AG04449 (cell line): ENCODE results near the gene ETV5.
"Not testable (repeated sequence)": the region's sequence is repeated elsewhere in the genome, so short reads cannot be mapped to it uniquely, and the experiment has no call there.

Experiments
- CTCF ChIA-PET: fragments of 350-600 bp; formaldehyde crosslinking; extraction: SDS; loops from one replicate; lab custom pipeline; 2021; ENCODE audit warnings: antibody characterized with exemption; lab: Yijun Ruan, JAX
- POLR2A ChIA-PET: fragments of 400-600, 350-600 bp; formaldehyde crosslinking; extraction: SDS; loops from one replicate; lab custom pipeline; 2020; ENCODE audit warnings: antibody characterized with exemption, inconsistent platforms; lab: Yijun Ruan, JAX
- DNase-seq: peaks from one replicate; pipeline ENCODE4 v3.0.0-alpha.2; 2010; ENCODE audit warnings: low read depth, low spot score
- H3K4me3 ChIP-seq: 2 replicates; pipeline ENCODE4 v1.5.1; 2011; ENCODE audit warnings: low read depth, mild to moderate bottlenecking, control low read depth, low read length
- CTCF ChIP-seq: IDR thresholded peaks from one replicate; pipeline ENCODE4 v1.5.1; 2011; ENCODE audit warnings: mild to moderate bottlenecking, moderate library complexity, low read length, control low read depth, inconsistent platforms; ENCODE audit not compliant: insufficient read depth; ENCODE audit errors: missing control alignments

Gene ETV5

GRCh38 chr3:186024210-186024609 is 84.7 kb downstream of the ETV5 start:
- ChIA-PET POLR2A (no interaction called here), CTCF (interaction anchor here (0.9 kb wide), 1 partner anchor 81 kb away, joined by 3 read pairs; no protein-coding TSS in a partner anchor)
- no peak for DNase-seq
- H3K4me3 ChIP-seq, result no peak overlapping the region
- no peak for TF ChIP-seq CTCF

GRCh38 chr3:186022931-186023330 is 86.0 kb downstream of the ETV5 start:
- H3K4me3 ChIP-seq, result no peak overlapping the region
- CTCF ChIA-PET, result no interaction called here
- no peak for DNase-seq
- no peak for TF ChIP-seq CTCF
- POLR2A ChIA-PET, result no interaction called here

- POLR2A ChIA-PET, result interaction anchor here (0.7 kb wide), 1 partner anchor 548 kb away, joined by 3 read pairs; no protein-coding TSS in a partner anchor
- H3K4me3 ChIP-seq, result no peak overlapping the region
- DNase-seq, result peak; percentile 82
- CTCF ChIA-PET, result interaction anchor here (1.0 to 2.6 kb wide), 5 partner anchors 29 to 255 kb away, joined by 3 to 6 read pairs (median 4); no protein-coding TSS in a partner anchor
- no peak for TF ChIP-seq CTCF
Measured at GRCh38 chr3:186021673-186022362, 87.1 kb downstream of the ETV5 start.

- POLR2A ChIA-PET, result interaction anchor here (0.7 kb wide), 1 partner anchor 549 kb away, joined by 3 read pairs; no protein-coding TSS in a partner anchor
Measured at GRCh38 chr3:186021250-186021649, 87.6 kb downstream of the ETV5 start.

GRCh38 chr3:186019288-186019687 is 89.6 kb downstream of the ETV5 start:
- POLR2A ChIA-PET, H3K4me3 ChIP-seq, DNase-seq: not testable (repeated sequence)
- CTCF ChIA-PET, result interaction anchor here (2.6 kb wide), 1 partner anchor 36 kb away, joined by 6 read pairs; no protein-coding TSS in a partner anchor

More at GRCh38 chr3:186021250-186021649, 87.6 kb downstream of the ETV5 start:
- DNase-seq, H3K4me3 ChIP-seq: not testable (repeated sequence)
- CTCF ChIA-PET, result interaction anchor here (1.0 to 2.6 kb wide), 5 partner anchors 28 to 256 kb away, joined by 3 to 6 read pairs (median 4); no protein-coding TSS in a partner anchor

GRCh38 chr3:186014866-186015265 is 94.0 kb downstream of the ETV5 start:
- CTCF ChIA-PET, result no interaction called here
- no peak for DNase-seq
- POLR2A ChIA-PET, result no interaction called here
- no peak for TF ChIP-seq CTCF
- H3K4me3 ChIP-seq, result no peak overlapping the region

GRCh38 chr3:186013312-186013711 is 95.6 kb downstream of the ETV5 start:
- no peak for DNase-seq
- TF ChIP-seq CTCF, result no peak
- ChIA-PET POLR2A (interaction anchor here (0.7 kb wide), 1 partner anchor 312 kb away, joined by 4 read pairs; no protein-coding TSS in a partner anchor), CTCF (interaction anchor here (1.1 to 1.3 kb wide), 2 partner anchors 11 to 30 kb away, joined by 4 read pairs; no protein-coding TSS in a partner anchor)
- no peak overlapping the region for H3K4me3 ChIP-seq
